ENCODE data around the gene CHADL.
"Not testable (repeated sequence)": the region's sequence is repeated elsewhere in the genome, so short reads cannot be mapped to it uniquely, and the experiment has no call there.

The CHADL gene

GRCh38 chr22:41240377-41241132 is at the start of gene CHADL:
Gene CHADL, minus strand, starts transcription at chr22:41240931. Its CDS starts 50 bp downstream, at chr22:41240881.
- DNase-seq (ENCODE audit: low read depth) = no peak

GRCh38 chr22:41289671-41290070 is 48.9 kb upstream of the CHADL start:
- no peak for DNase-seq (ENCODE audit: low read depth)

- peak; percentile 71 for DNase-seq (ENCODE audit: low read depth)
Observed at GRCh38 chr22:41288245-41288946, 47.7 kb upstream of the CHADL start.

GRCh38 chr22:41286639-41287091 is 45.9 kb upstream of the CHADL start:
- DNase-seq (ENCODE audit: low read depth) = no peak

GRCh38 chr22:41285820-41286638 is 45.3 kb upstream of the CHADL start, which contains the start of gene RANGAP1:
Gene RANGAP1, minus strand, starts transcription at chr22:41286187. Its CDS starts 5,143 bp downstream, at chr22:41281044.
- peak; percentile 99 for DNase-seq (ENCODE audit: low read depth)

- DNase-seq (ENCODE audit: low read depth) = peak; percentile 96
Observed at GRCh38 chr22:41285441-41285819, 44.7 kb upstream of the CHADL start.

GRCh38 chr22:41284465-41284864 is 43.7 kb upstream of the CHADL start:
- no peak for DNase-seq (ENCODE audit: low read depth)

- DNase-seq (ENCODE audit: low read depth) = no peak
Observed at GRCh38 chr22:41280854-41281253, 40.1 kb upstream of the CHADL start.

GRCh38 chr22:41280065-41280464 is 39.3 kb upstream of the CHADL start:
- no peak for DNase-seq (ENCODE audit: low read depth)

- DNase-seq (ENCODE audit: low read depth) = no peak
Observed at GRCh38 chr22:41274856-41275255, 34.1 kb upstream of the CHADL start.

- DNase-seq (ENCODE audit: low read depth) = no peak
Observed at GRCh38 chr22:41273128-41273527, 32.4 kb upstream of the CHADL start.

- DNase-seq (ENCODE audit: low read depth) = no peak
Observed at GRCh38 chr22:41271787-41272186, 31.1 kb upstream of the CHADL start.

GRCh38 chr22:41267958-41268357 is 27.2 kb upstream of the CHADL start:
- DNase-seq (ENCODE audit: low read depth) = no peak

- DNase-seq (ENCODE audit: low read depth) = no peak
Observed at GRCh38 chr22:41264408-41264941, 23.7 kb upstream of the CHADL start.

GRCh38 chr22:41263704-41264103 is 23.0 kb upstream of the CHADL start:
- DNase-seq (ENCODE audit: low read depth) = peak; percentile 29

- DNase-seq (ENCODE audit: low read depth) = no peak
Observed at GRCh38 chr22:41262250-41262765, 21.6 kb upstream of the CHADL start.

GRCh38 chr22:41261541-41262249 is 21.0 kb upstream of the CHADL start:
- no peak for DNase-seq (ENCODE audit: low read depth)

- no peak for DNase-seq (ENCODE audit: low read depth)
Observed at GRCh38 chr22:41260871-41261270, 20.1 kb upstream of the CHADL start.

- not testable (repeated sequence) for DNase-seq (ENCODE audit: low read depth)
Observed at GRCh38 chr22:41259756-41260155, 19.0 kb upstream of the CHADL start.

- DNase-seq (ENCODE audit: low read depth) = no peak
Observed at GRCh38 chr22:41257696-41258095, 17.0 kb upstream of the CHADL start.

All from iris pigment epithelial cell (primary cell).